Fibroblast of skin of abdomen (primary cell): ENCODE measurements around the gene EPN3.

Source experiments
- DNase-seq: peaks from one replicate; pipeline ENCODE4 v3.0.0-alpha.2; 2013

EPN3 gene

DNA sequence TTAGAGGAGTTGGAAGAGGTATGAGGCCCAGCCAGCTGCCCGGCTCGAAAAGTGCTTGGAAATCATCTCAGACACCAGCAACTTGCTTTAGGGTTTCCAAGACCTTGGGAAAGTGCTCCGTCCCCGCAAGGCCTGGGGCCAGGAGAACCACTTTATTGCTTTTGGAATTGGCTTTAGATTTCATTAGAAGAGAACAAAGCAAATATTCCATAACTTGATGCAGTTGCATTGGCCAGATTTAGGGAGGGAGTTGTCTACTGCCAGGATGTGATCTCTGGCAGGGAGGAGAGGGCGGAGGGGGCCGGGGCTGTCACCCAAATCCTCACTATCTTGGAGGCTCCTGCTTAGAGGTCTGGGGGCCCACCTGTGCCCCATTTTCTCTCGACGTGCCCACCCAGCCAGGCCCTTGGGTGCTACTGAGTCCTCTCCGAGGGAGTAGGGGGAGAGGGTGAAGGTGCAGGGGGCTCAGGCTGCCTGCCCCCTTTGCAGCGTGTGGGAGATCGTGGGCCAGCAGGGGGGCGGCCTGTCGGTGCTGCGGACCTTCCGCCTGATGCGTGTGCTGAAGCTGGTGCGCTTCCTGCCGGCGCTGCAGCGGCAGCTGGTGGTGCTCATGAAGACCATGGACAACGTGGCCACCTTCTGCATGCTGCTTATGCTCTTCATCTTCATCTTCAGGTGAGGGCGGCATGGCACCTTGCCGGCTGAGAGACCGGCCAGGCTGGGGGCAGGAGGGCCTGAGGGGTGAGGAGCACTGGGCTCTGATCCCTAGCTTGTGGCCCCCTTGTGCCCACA is 58.6 kb downstream of the EPN3 start:
- DNase-seq = no peak

DNA sequence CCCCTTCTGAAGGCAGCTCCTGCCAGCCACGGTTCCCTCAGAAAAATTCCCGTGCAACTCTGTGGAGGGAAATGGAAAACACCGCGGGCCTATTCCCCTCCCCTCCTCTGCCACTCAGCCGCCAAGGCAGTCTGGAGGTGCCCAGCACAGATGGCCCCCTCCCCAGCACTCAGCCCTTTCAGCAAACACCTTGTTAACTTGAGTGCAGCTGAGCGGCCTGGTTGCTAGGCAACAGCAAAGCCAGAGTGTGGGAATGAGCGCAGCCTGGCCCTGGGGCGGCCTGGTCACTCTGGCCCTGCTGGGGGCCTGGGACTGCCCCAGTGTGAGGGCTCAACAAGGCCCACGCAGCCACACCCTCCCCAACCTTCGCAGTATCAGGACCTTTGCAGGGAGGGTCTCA is 60.8 kb downstream of the EPN3 start:
- no peak for DNase-seq
